GM18951 (cell line): Measurements from ENCODE around the gene PHLDB1.

Source experiments
- POLR2A ChIP-seq: IDR thresholded peaks from 4 replicates; pipeline ENCODE4 v1.6.1; 2011; ENCODE audit warnings: mild to moderate bottlenecking; ENCODE audit not compliant: insufficient read length, insufficient read depth; ENCODE audit errors: extremely low read depth
- in situ Hi-C: fragments of 300-500 bp; cut with MboI; formaldehyde crosslinking; loops from one replicate; pipeline ENCODE4 v1.12.0; 2022; ENCODE audit warnings: low sequenced_read_pairs, mixed read lengths, inconsistent platforms; ENCODE audit not compliant: unreplicated experiment

The PHLDB1 gene

DNA sequence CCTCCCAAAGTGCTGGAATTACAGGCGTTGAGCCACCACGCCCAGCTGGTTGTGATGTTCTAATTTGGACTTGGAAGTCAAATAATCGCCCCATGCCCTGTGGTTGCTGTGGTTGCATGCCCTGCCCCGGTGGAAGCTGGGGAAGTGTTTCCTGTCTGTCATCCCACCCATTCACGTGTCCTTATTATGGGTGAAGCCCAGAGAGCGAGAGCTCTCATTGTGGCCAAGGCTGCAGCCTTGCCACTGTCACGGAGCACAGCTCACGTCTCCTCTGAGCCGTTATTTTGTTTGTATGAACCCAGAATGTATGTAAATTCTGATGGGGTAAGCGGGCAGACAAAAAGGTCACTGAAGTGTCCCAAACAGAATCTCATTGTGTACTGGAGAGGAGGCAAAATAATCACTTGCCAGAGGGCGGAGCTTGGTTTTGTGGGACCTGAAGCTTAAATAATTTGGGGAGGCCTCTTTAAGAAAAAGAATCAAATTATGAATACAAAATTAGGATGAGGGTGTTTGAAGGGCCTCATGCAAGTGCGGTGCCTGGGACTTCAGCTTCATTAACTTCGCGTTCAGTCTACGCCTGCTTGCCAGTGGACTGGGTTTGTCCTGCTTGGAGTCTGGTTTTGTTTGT lies 97.8 kb downstream of the PHLDB1 start:
- TF ChIP-seq POLR2A, result no peak
- in situ Hi-C loops, result no loop called here

DNA sequence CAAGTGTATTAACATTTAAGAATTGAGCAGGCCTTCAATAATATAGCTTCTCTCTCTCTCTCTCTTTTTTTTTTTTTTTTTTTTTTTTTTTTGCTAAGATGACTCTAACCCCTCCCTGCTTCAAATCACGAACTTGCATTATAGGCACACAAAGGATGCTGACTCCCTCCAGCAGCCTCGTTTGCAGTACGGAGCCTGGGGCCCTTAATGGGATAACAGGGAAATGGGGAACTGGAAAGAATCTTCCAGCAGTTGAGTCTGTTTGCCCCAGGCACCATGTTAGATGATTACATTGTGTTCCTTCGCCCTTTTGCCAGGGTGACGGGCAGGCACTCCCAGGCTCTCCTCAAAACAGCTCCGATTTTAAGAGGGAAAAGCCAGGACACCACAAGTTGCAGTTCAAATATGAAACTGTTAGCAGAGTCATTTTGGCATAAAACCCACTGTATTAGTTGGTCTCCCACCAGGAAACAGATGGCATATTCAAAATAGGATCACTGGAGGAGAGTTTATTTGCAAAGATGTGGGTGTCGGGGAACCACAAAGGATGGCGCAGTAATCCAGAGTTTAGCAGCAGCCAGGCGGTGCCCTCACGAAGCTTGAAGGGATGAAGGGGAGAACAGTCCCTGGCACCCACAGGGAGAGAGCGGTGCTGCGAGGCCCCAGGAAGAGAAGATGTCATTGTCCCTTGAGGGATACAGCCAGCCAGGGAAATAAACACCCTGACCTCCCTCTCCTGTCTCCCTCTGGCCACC lies 98.6 kb downstream of the PHLDB1 start:
- TF ChIP-seq POLR2A, result no peak
- in situ Hi-C loops, result no loop called here

DNA sequence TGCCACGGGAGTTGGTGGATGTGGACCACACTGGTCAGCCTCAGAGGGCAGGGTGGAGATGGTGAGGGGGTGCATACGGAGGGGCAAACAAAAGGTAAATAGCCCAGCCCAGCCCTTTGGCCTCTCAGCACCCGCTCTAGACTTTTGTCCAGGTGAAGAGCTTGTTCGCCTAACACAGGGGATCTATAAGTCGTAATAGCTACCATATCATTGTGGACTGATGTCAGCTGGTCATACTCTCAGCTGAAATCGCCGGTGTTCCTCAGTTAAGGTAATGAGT lies 99.1 kb downstream of the PHLDB1 start:
- no peak for TF ChIP-seq POLR2A
- in situ Hi-C loops, result no loop called here
